Ammon's horn (tissue), 1 donor: ENCODE results near the gene EIF5A.

Experiments used
- DNase-seq: peaks from one replicate; pipeline ENCODE4 v3.0.0-alpha.2; 2016; ENCODE audit warnings: low spot score

EIF5A gene

DNA sequence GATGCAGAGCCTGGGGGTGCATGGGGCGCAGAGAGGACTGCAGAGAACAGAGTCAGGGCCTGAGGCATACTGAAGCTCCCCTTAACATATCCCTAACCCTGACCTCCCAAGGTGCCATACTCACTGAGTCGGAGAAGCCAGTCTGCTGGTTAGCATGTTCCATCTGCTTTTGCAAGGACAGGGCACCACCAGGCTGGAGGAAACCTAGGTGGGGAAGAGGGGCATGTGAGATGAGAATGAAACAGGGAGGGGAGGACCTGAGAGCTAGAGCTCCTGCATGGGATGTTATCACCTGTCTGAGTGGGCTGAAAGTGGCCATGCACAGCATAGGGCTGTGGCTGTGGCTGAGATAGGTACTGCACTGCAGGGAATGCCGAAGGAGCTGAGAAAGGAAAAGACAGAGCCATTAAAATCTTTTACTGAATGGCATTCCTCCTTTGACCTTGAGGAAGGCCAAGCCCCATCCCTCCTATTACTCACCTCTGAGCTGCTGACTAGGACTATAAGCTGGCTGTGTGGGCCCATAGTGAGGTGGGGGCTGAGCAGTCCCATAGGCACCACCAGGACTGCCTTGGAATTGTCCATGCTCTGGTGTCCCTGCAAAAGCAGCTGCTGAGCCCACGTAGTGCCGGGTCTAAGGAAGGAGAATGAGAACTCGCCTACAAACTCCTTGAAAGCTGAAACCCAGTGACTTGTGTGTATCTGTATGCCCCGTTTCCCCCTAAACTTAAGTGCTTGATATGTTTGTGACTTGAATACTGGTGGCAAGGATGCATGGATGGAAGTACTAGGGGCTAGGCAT is 5.9 kb downstream of the EIF5A start:
- no peak for DNase-seq

DNA sequence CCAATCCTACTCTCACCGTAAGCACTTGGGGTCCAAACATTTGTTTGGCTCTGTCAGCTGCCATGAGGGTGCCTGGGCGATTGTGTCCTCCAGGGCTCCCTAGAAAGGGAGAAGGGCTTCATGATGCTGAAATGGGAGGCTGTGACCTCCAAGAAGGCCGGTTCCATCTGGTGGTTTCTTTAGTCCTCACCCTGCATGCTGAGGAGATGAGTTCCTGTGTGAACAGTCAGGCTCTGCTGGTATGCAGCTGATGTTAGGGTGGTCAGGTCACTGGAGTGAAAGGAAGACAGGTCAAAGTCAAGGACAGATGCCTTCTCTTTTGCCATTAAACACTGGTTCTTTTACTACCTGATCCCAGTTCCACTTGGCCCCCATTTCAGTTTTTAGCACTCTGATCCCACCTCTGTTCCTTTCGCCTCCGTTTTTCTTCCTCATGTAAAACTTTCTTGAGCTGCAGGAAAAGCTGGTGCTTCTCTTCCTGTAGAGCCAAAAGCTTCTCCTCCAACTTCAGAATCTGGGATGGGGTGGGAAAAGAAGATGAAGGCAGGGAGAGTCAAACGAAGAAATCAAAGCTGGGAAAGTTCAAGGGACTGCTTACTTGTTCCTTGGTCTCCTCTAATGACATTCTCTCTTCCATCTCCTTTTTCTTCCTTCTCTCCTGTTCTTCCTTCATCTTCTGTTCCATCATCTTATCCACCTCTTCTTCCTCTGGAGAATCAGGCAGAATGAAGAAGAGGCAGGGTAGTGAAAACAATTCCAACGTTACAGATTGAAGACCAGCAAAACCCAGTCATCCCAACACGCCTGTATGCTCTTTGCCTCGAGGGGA is 6.7 kb downstream of the EIF5A start:
- no peak for DNase-seq

DNA sequence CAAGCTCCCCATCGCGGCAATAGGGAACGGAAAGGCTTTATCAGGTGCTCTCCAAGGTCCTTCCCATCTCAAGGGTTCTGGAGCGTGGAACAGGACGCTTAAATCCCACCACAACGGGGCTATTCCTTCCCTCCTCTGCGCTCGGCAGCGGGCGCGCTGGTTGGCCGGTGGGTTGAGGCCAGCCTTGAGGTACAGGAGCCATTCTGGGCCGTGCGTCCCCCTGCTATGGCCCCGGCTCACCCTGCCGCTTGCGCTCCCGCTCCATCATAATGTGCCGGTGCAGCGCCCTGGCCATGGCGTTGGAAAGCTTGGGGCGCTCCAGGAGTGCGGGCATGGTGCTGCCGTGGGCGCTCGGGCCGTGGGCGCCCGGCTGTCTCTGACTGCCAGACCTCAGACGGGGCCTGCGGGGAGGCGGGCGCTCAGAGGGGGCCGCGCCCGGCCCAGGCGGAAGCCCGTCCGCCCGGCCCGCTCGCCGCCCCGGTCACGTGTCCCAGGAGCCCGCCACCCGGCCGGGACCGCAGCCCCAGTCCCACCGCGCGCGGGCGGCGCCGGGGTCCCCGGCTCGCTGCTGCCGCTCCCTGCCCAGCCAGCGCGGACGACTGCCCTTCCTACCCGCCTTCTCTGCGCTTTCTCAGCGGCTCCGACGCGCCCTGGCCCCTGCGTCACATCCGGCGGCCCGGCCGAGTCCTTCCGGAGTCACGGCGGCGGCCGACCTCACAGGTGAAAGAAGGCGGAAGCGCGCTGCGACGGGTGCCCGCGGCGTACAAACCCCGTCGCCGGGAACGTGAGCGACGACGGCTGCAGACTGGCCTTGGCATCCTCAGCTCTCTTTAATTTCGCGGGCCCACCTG is 7.5 kb downstream of the EIF5A start, which contains the start of gene GPS2:
Gene GPS2 (minus strand): TSS at position 642 of the 851 bp plus-strand sequence. CDS start 308 bp downstream, at position 334.
- peak; percentile 92 for DNase-seq

DNA sequence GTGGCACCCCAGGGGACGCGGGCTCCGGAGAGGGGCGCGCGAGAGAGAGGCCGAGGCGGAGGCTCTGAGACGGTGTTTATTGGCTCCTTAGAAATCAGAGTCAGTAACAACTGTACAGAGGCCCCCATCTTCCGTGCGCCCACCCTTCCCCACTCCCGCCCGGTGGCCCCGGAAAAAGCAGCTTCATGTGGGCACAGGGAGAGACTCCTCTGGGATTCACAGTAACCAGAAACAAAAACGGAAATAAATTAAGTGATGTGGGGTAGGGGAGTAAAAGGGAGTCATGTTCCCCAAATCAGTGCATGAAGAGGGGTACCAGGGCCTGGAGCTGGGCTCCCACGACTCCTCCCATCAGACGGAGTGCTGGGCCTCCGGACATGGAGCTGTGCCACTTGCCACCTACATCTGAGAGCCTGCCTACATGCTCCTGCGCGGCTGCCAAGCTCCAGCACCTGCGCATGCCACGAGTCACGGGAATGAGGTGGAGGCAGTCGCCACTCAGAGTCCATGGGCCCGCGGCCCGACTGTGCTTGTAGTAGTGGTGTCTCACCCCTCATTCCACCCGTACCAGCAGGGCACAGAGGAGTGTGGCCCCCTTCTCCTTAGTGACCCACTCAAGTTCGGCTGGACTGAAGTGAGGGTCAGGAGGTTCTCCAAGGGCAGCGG is 8.3 kb downstream of the EIF5A start:
- DNase-seq = no peak

DNA sequence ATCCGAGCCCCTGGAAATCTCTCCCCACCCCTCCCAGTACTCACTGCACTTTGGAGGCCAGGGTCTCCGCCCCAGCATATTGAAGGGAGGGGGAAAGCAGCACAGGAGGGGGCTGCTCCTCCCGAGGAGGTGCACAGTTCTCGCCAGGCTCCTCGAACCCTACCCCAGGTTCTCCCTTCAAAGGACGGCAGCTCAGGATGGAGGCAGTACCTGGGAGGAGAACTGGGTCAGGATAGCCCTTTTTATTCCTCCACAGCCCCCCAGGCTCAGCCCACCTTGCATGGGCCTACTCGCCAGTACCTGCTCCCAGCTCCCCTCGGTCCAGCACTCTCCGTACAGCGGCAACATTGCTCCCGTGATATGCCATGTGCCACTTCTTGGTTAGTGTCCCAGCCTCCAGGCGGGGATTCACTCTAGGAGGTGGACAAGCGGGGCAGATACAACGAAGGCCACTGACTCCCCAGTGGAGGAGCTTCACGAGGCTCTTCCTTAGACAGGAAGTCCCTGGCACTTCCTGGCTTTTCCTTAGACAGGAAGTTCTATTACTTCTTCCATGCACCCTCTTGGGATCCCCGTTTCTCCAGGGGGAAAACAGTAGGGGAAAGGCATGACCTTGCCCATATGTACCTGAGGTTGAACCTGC is 9.9 kb downstream of the EIF5A start:
- no peak for DNase-seq

DNA sequence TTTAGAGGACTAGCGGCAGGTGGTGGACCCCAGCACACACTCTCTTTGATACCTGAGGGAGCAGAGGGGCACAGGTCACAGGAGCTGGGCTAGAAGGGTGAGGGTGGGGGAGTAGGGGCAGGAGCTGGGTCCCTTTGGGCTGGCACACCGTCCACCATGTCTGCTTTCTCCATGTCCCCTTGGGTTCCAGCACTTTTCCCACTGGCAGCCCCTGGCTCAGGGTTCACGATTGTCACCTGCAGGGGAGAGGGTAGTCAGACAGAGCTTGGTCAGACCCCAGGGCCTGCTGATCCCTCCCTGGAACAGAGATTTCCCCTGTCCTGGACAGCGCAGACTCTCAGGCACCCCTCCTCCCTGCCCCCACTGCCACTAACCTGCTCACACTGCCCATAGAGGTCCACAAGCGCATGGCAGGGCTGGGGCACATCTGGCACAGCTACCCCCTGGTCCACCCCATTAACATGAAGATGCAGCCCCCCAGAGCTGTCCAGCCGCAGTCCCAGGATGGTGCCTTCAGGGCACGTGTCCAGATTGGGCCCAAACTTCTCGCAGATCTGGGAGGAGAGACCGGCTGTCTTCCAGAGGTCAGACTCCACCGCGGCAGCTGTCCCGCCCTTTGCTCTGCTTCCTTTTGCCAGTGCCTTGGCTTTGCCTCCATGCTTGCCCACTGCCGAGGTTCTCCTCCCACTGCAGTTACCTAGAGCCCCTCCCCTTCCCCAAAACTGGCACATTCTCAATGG is 10.9 kb downstream of the EIF5A start:
- no peak for DNase-seq

DNA sequence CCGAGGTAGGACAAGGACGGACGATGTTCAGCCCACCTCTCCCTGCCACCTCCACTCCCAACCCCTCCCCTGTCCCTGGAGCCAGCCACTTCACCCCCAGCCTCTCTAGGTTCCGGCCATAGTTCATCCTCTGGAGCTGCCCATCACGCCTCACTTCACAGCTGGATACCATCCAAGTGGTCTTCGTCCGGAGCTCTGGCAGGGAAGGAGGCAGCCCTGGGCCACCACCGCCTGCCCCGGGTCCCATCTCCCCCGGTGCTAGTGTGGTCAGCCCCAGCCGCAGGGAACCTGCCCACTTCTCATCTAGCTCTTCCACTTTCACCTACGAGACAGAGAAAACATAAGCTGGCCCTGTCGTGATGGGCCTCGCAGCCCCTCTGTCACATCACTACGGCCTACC is 14.0 kb downstream of the EIF5A start:
- DNase-seq = no peak

DNA sequence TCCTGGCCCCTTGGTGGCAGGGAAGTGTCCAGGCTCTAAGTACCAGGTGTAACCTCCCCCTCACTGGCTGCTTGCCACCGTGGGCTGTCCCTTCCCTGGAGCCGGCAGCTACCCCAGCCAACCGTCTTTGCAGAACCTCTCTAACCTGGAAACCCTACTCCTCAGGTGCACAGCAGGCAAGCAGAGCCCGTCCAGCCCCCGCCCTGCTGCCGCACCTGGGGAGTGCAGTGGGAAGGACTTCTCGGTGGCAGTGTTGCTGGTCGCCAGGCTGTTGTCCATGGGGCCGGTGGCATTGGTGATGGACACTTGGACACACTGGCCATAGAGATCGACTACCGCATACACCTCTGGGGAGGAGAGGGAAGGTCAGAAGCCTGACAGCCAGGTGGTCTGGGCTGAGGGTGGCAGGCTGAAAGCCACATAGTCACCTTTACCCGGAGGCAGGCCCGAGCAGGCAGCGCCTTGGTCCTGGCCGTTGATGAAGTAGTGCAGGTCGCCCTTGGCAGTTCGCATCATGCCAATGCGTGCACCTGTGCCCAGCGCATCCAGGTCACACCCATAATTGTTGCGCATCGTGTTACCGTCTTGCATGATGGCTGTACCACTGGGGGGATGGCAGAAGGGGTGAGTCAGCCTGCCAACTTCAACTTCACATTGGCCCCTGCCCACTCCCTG is 15.2 kb downstream of the EIF5A start:
- DNase-seq = no peak

DNA sequence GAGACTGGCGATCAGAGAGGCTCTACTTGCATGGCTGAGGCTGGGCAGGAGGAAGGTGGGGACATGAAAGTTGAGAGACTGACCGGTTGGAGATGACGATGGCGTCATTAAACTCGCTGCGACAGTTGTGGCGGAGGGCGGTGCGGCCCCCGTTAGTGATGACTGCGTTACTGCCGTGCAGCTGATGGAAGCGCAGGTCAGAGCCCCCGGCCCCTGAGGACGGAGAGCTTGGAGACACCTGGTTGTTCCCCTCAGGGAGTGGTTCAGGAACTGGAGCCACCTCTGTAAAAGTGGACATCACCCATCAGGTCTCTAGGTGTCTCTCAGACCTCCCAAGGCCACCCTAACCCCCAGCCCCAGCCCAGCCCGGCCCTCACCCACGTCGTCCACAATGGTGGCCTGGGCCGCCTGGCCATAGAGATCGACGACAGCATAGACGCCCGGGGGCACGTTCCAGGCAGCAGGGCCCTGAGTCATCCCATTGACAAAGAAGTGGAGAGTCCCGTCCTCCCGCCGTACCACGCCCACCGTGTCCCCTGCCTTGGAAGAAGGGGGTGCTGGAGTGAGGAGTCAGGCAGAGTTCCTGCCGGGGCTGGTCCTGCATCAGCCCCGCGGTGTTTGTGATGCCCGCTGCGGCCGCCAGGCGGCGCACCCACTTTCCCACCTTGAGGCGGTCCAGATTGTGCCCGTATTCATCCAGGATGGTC is 16.5 kb downstream of the EIF5A start:
- no peak for DNase-seq

DNA sequence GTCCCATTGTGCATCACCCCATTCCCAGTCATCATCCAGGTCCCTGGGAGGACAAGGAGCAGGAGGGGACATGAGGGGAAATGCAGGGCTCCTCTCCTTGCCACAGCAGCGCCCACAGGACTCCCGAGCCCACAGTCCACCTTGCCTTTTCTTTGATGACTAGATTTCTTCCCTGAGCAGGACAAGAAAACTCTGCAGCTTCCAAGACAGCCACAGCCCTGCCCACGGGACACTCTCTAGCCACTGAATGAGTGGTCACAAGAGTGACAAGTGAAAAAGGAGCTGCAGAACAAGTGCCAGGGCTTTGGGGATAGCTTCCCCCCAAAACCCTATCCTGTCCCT is 17.0 kb downstream of the EIF5A start:
- DNase-seq = no peak

DNA sequence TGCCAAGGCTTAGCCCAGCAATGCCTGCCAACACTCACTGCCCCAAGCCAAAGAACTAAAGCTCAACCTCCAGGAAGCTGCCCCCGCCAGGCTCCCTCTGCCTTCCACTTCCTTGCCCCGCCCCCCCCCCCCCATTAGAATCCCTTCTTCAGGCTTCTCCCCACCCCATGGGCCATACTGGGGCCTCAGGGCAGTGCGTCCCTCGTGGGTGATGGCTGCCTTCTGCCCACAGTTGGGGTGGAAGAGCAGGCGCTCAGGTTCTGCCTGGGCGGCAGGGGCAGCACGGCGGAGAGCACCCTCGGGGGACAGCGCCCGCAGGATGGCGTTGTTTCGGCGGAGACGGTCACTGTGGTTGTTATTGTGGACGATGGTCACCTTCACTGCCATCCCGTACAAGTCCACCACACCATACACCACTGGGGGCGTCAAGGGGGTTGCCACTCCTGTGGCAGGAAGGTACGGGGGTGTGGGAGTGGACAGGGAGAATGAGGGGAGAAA is 17.7 kb downstream of the EIF5A start:
- DNase-seq = no peak

DNA sequence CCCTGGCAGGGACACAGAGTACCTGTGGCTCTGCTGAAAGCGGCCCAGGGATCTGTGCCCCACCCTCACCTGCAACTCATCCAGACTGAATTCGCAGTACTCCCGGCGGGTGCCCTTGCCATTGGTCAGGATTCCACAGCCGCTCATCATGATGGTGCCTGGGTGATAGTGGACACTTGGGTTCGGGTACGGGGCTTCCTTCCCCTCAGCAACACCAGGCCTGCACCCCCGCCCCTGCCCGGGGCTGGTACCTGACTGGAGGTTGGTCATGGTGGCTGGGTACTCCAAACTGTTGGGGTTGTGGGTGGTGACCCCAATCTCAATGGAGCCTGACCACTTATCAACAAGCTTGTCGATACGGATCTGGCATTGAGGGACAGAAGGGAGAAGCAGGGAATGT is 18.8 kb downstream of the EIF5A start:
- DNase-seq = no peak

DNA sequence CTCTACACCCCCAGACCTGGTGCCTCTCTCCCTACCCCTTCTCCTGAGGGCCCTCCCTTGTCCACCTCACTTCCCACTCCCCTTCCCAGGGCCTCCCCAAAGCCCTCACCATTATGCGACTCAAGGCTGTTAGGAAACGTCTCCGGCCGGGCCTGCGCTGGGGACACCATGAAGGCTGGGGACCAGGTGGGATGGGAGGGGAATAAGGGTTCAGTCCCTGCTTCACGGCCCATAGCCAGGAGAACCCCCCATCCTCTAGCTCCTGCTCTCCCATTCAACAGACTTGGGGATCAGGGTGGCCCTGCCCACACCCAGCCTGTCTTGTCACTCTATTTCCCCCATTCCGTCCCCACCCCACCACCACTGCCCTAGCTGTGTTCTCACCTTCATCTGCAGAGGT is 19.6 kb downstream of the EIF5A start:
- no peak for DNase-seq

DNA sequence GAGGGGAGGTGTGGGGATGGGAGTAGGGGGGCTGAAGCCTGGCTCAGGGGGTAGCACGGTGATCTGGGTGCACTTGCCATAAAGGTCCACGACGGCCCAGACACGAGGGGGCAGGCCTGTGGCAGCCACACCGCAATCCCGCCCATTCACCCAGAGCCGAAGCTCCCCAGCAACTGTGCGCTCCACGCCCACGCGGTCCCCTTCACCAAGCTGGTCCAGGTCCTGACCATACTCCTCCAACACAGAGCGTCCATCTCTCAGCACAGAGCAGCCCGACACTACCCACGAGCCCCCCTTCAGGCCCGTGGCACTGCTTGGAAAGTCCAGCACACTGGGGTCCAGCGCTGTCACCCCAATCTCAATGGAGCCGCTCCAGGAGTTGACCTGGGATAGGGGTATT is 20.1 kb downstream of the EIF5A start:
- no peak for DNase-seq

DNA sequence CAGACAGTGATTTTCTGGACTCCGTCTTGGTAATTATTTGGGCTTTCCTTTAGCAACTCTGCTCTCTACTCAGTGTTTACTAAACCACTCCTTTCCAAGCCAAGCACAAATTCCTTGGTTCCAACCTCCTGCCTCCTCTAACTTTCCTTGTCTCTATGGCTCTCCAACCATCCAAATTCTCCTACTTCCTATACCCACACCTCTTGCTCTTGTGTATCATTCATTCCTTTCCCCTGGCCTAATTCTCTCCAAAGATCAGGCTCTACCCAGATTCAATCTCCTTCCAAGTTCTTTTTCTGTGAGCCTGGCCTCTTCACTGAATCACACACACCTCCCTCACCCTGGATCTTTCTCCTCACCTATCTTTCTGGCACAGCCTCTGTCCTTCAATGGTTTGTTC is 20.6 kb downstream of the EIF5A start:
- no peak for DNase-seq

DNA sequence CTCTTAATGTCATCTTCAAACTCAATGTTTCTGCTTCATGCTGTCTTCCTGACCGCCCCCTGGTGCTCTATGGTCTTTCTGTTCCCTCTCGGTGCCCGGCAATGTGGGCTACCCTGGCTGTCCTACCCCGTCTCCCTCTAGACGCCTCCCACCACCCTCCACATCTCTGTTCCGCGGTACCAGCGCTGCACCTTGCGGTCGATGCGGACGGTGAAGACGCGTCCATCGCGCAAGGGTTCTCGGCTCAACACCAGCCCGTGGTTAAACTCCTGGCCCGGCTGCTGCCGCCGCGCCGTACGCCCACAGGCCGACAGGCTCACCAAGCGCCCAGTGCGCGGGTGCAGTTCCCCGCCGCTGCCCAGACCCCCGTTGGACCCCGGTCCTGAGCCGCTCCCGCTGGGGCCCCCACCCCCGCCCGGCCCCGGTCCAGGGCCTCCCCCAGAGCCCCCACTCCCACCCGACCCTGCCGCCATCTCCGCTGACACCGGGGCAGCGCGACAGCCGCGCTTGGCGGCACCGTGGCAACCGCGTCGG is 21.5 kb downstream of the EIF5A start, which contains the start of gene NEURL4:
Gene NEURL4 (minus strand): TSS at position 496 of the 534 bp plus-strand sequence. CDS start 23 bp downstream, at position 473.
- DNase-seq = no peak

DNA sequence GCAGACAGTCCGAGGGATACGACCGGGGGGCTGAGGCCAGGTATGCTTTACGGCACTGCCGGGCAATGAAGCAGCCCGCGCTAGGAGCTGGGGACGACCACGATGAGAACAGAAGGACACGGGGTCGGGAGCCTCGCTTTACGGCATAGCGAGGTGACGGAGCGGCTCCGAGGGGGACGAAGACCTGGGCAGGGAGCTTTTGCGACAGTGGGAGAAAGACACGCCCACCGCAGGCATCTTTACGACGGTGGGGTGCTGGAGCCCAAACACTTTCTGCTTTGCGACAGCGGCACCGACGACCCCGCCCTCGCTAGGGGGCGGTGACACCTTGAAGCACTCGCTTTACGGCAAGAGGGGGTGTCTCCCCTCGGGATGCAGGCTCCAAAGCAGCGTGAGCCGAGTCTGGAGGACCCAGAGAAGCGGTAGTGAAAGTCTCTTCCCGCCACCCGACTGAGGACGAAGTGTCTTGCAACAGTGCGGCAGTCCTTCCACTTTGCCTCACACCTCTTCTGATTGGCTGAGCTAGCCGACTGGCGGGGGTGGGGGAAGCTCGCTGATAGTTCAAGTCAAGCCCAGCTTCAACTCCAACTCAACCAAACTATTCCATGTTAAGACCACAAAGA is 22.1 kb downstream of the EIF5A start:
- DNase-seq = peak; percentile 98

DNA sequence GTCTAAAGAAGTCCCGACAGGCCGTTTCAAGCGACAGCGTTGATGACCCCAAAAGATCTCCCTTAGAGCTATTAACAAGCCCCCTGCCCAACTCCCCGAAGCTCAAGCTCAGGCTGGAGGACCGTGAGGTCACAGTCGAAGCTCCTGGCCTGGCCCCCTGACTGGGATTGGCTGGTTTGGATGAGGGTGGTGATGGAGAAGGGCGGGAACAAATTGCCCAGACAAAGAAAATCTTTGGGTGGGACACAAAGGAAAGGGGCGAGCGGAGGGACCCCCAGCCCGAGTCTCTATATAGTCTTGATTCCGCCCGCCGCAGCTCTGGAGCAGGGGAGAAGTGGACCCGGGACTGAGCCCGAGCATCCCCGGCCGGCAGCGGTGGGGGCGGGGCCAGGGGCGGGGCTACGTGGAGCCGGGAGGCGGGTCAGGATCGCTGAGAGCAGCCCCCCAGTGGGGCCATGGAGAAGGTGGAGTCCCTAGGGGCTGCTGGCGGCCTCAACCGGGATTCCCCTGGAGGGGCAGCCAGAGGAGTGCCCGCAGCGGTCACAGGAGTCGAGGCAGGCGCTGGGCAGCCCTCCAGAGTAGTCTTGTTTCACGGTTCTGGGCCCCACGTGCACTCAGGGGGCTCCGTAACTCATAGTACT is 22.7 kb downstream of the EIF5A start:
- DNase-seq = peak; percentile 83
